Fibroblast of the conjunctiva (primary cell): ENCODE results near the gene CDC25B.
"Not testable (repeated sequence)": the region's sequence is repeated elsewhere in the genome, so short reads cannot be mapped to it uniquely, and the experiment has no call there.

ENCODE experiments used
- DNase-seq: peaks from one replicate; pipeline ENCODE4 v3.0.0-alpha.2; 2010; ENCODE audit warnings: low read depth

Gene CDC25B

DNA sequence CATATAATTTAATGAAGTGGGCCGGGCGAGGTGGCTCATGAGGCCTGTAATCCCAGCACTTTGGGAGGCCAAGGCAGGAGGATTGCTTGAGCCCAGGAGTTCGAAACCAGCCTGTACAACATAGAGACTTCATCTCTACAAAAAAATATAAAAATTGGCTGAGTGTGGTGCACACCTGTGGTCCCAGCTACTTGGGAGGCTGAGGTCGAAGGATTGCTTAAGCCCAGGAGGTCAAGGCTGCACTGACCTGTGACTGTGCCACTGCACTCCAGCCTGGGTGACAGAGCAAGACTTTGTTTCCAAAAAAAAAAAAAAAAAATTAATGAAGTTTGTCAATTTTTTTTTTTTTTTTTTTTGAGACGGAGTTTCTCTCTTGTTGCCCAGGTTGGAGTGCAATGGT, 33.8 kb downstream of the CDC25B start:
- DNase-seq, result not testable (repeated sequence)

DNA sequence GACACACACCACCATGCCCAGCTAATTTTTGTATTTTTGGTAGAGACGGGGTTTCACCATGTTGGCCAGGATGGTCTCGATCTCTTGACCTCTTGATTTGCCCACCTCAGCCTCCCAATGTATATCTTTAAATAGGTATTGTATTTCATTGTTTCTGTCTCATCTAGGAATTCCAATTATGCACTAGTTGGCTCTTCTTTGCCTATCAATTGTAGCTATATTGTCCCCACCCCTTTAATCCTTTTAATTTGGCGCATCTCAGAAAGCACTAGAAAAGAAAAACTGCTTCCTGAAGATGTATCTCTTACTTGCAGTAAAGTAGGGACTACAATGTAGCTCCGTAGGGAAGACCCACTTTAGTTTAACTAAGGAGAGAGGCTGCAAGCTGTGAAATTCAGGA, 40.0 kb downstream of the CDC25B start:
- DNase-seq, result no peak

DNA sequence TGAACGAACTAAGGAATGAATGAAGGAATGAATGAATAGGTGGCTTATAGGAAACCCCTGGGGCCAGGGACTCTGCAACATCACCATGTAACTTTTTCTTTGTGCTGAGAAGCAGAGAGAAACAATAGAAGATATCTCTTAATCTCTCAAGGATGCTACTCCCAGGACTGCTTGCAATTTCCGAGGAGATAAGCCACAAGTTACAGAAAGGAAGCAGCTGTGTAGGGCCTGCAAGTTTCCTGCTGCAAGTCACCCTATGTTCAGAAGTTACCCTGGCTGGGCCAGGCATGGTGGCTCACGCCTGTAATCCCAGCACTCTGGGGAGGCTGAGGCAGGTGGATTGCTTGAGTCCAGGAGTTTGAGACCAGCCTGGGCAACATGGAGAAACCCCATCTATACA, 43.2 kb downstream of the CDC25B start:
- no peak for DNase-seq

DNA sequence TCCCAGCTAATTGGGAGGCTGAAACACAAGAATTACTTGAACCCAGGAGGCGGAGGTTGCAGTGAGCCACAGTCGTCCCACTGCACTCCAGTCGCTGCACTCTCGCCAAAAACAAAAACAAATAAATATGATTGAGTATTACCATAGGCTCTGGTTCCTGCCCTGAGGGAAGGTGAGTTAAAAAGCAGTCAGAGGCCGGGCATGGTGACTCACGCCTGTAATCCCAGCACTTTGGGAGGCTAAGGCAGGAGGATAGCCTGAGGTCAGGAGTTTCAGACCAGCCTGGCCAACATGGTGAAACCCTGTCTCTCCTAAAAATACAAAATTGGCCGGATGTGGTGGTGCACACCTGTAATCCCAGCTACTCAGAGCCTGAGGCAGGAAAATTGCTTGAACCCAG, 44.1 kb downstream of the CDC25B start:
- not testable (repeated sequence) for DNase-seq

DNA sequence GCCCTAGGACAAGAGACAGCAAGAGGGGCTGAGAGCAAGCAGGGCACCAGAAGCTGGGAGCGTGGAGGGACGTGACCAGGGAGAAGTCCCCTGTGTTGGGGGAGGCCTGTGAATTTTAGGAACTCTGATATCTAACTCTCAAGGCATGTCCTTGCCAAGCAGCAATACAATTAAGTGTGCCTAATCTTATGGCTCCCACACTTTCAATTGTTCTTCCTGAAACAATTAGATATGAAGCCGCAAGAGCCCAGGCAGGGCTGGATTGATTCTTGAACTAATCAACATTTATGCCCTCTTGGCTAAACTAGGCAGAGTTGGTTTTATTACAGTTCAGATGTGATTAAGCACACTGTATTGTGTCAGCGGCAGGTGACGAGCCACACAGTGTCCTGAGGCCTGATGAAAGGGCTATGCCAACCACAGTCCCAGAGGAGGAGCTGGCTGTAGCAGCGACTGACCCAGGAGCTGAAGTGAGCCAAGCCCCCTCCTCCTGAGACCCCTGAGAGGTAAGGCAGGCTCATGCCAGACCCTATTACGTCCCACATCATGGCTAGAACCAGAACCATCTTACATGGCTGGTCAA, 46.3 kb downstream of the CDC25B start:
- no peak for DNase-seq

DNA sequence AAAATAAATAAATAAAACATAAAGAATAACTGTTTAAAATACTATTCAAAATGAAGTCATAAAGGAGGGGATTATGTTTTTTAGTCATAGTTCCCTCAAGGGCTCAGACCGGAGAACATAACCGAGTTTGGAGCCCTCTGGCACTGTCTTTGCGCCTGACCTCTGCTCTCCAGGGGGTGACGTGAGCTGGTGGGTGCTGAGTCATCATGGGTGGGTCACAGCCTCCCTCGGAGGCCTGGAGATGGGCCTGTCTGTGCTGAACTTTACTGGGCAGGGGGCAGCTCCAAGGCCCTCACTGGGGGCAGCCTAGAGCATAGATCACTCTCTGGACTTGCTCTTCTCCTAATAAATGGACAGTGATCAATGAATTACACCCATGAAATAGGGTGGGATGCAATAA, 47.4 kb downstream of the CDC25B start:
- peak; percentile 81 for DNase-seq

DNA sequence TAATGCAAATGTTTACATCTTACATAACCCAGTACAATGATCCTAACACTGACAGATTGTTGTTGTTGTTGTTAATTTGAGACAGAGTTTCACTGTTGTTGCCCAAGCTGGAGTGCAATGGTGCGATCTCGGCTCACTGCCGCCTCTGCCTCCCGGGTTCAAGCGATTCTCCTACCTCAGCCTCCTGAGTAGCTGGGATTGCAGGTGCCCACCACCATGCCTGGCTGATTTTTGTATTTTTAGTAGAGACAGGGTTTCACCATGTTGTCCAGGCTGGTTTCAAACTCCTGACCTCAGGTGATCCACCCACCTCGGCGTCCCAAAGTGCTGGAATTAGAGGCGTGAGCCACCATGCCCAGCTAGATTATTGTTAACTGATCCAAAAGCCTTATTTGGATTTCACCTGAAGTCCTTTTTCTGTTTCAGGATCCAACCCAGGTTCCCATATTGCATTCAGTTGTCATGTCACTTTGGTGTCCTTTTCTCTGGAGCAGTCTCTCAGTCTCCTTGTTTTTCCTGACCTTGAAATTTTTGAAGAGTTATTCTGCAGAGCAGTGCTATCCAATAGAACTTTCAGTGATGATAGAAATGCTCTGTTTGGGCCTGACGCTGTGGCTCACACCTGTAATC, 48.0 kb downstream of the CDC25B start:
- DNase-seq, result not testable (repeated sequence)

DNA sequence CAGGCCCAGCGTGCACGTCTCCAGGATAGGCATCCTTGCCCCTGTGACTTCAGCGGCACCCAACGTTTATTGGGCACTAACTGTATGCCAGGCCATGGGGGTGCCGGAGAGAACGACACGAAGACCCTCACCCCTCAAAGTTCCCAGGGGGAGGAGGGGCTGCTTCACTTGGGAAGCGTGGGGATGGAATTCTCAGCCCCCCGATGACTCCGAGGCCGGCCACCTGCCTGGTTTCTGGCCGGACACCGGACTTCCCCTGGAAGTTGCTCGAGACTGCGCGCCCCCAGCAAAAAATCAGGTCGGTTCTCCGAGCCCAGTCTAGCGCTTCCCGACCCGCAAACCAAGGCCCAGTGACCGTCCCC, 50.2 kb downstream of the CDC25B start:
- DNase-seq, result no peak

DNA sequence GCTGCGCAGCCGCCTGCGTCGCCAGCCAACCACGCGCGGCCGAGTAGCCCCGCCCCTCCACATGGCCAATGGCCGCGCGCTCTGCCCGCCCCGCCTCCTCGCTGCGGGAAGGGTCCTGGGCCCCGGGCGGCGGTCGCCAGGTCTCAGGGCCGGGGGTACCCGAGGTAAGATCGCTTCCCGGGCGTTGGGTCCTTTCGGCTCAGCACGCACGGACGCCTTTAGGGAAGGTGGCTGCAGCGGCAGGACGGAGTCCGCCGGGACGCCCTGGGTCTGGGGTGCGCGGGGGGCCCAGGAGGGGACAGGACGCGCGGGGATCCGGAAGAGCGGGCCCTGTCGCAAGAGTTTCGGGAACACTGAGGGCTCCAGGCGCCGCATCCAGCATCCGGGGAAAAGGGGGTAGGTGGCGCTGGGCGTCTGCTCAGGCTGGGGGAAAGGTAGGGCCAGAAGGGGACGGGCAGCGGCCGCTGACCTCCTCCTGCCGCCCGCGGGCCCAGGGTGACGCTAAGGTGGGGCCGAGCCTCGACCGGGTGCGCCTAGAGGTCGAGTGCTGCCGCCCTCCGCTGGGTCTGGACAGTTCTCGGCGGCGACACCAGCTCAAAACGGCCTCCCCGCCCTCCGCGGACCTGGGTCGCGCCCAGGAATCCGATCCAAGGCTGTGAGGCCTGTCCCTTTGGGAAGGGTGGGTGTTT, 50.8 kb downstream of the CDC25B start, which contains the start of gene MAVS:
Gene MAVS (plus strand): TSS at position 95 of the 689 bp plus-strand sequence. CDS start 7,791 bp downstream, outside the sequence.
- DNase-seq, result peak; percentile 45

DNA sequence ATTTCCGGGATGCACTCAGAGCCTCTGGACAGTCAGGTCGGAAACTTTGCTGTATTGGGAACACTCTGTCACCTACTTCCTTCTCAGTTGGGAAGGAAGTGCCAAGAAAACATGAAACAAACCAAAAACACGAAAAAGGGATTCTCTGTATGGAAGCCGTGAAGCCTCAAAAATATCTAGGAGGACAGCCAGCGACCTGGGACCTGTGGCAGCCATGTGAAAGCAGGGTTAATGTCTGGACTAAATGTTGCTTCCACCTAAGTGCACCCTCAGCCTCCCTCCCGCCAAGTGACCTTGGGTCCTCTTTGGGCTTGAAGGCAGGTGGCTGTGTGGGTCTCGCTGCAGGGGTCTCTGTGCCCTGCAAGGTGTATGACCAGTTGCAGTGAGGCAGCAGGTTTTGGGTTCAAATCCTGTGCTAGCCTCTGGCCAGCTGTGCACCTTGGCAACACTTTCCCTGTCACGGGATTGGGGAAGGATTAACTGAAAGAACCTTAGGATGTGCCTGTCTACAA, 51.4 kb downstream of the CDC25B start:
- DNase-seq, result no peak

DNA sequence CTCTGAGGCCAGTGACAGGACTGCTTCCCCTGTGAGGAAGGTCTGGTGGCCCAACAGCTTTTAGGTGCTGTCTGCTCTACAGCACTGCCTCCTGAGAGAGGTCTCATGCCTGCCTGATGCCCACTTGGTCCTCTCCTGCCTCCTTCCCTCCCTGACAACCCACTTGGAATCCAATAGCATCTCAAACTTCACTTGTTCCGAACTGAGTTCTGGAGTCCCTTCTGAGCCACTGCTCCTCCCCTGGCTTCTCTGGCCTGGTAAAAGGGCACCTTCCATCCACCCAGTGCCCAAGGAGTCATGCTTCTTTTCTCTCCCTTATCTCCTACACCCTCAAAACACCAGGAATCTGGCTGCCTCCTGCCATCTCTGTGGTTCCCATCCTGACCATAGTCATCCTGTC, 52.5 kb downstream of the CDC25B start:
- no peak for DNase-seq

DNA sequence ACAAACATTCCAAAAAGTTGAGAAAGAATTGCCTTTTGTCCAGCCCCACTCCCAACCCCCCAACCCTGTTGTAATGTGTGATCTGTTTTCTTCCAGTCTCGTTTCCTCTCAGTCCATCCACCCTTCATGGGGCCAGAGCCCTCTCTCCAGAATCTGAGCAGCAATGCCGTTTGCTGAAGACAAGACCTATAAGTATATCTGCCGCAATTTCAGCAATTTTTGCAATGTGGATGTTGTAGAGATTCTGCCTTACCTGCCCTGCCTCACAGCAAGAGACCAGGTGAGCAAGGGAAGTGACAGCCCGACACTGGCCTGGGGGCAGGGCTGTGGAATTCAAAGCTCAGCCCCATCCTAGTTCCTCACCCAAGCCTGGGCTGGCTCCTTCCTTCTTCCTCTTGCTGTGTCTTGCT, 58.4 kb downstream of the CDC25B start:
- no peak for DNase-seq
